ENCODE results near the gene ZC3H6. TPM values are rescaled to one million over a fixed set of nuclear protein-coding genes. Genes with fewer than 3 reads are reported as not detected.

The ZC3H6 gene
- total RNA-seq, 2 donors from 2014 or later = 6.9 to 10.6 TPM

DNA sequence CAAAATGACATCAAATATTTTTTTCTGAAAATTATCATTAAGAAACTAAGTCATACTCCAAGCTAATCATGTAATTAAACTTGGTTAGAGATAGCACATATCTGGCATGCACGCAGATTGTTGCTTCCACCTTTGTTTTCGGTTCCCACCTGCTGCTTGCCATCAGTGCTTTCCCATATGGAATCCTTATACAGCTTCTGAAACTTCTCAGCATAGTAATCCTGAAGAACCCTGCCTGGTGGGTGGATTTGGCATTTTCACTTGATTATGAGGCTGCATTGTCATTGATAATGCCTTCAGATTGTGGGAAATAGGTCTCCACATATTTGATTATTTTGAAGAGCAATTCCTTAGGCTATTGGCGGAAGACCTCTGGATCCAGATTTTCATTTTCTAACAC is 47.5 kb downstream of the ZC3H6 start:
- H3K4me1 ChIP-seq (ENCODE audit: control insufficient read depth in 1 of 2, low read depth in 2 of 2) = peaks cover 0 to 25% of the 10 kb centered on the region in 2 donors
- H3K27me3 ChIP-seq (replicated peaks; ENCODE audit: insufficient read depth) = no peaks in the 10 kb centered on the region
- H3K4me3 ChIP-seq = no peak overlapping the region
- H3K27ac ChIP-seq = no peak overlapping the region
- no peak for DNase-seq (ENCODE audit: low spot score)
- peaks cover 6% of the 10 kb centered on the region for H3K36me3 ChIP-seq
- TF ChIP-seq, protein P1, sequence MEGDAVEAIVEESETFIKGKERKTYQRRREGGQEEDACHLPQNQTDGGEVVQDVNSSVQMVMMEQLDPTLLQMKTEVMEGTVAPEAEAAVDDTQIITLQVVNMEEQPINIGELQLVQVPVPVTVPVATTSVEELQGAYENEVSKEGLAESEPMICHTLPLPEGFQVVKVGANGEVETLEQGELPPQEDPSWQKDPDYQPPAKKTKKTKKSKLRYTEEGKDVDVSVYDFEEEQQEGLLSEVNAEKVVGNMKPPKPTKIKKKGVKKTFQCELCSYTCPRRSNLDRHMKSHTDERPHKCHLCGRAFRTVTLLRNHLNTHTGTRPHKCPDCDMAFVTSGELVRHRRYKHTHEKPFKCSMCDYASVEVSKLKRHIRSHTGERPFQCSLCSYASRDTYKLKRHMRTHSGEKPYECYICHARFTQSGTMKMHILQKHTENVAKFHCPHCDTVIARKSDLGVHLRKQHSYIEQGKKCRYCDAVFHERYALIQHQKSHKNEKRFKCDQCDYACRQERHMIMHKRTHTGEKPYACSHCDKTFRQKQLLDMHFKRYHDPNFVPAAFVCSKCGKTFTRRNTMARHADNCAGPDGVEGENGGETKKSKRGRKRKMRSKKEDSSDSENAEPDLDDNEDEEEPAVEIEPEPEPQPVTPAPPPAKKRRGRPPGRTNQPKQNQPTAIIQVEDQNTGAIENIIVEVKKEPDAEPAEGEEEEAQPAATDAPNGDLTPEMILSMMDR (IDR thresholded peaks at IDR 0.05) = no peak
- no peak for ATAC-seq (ENCODE audit: insufficient number of reproducible peaks, low FRiP score, low read depth)
- no peaks in the 10 kb centered on the region for H3K9me3 ChIP-seq

DNA sequence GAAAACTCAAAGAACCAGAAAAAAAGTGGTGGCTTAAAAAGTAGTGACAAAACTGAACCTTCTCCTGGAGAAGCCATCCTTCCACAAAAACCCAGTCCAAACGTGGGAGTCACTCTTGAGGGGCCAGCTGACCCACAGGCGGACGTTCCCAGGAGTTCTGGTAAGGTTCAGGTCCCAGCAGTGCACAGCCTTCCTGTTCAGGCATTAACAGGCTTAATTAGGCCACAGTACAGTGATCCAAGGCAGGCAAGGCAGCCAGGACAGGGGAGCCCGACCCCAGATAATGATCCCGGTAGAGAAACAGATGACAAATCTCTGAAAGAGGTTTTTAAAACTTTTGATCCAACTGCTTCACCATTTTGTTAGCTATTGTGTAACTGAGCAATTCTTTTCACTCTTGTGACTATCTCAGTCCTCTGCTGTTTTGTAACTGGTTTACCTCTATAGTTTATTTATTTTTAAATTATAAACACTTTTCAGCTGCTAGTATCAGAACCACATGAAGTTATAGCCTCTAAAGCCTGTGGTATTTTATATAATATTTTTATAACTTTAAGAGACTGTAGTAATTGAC is 56.8 kb downstream of the ZC3H6 start:
- H3K27me3 ChIP-seq (replicated peaks; ENCODE audit: insufficient read depth) = no peaks in the 10 kb centered on the region
- ATAC-seq (ENCODE audit: insufficient number of reproducible peaks, low FRiP score, low read depth) (no peak), DNase-seq (ENCODE audit: low spot score) (no peak)
- H3K36me3 ChIP-seq = no peaks in the 10 kb centered on the region
- H3K4me3 ChIP-seq = no peak overlapping the region
- no peak overlapping the region for H3K27ac ChIP-seq
- no peaks in the 10 kb centered on the region for H3K9me3 ChIP-seq
- TF ChIP-seq, protein P1 (IDR thresholded peaks at IDR 0.05) = no peak
- no peaks in the 10 kb centered on the region for H3K4me1 ChIP-seq (ENCODE audit: control insufficient read depth in 1 of 2, low read depth in 2 of 2)

DNA sequence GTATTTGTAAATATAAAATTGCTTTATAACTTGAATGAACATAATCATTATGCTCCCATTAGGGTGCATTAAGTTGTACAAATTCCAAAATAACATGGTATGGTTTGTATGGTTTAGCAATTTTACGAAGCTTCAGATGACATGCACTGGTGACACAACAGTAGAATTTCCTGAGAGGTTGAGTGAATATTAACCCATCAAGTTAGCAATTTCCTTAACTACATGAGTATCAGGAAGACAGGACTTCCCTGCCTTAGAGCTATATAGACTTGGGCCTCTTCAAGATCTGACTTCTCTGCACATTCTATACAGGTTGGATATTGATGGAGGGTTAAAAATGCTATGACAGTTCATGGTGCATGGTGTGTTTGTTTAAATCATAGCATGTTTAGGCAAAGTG is 60.2 kb downstream of the ZC3H6 start:
- ATAC-seq (ENCODE audit: insufficient number of reproducible peaks, low FRiP score, low read depth) = no peak
- Histone ChIP-seq H3K36me3 (no peaks in the 10 kb centered on the region), H3K4me1 (ENCODE audit: control insufficient read depth in 1 of 2, low read depth in 2 of 2) (no peaks in the 10 kb centered on the region), H3K27me3 (replicated peaks; ENCODE audit: insufficient read depth) (no peaks in the 10 kb centered on the region), H3K9me3 (no peaks in the 10 kb centered on the region), H3K27ac (no peak overlapping the region), H3K4me3 (no peak overlapping the region)
- TF ChIP-seq, protein P1 (IDR thresholded peaks at IDR 0.05) = no peak
- no peak for DNase-seq (ENCODE audit: low spot score)

DNA sequence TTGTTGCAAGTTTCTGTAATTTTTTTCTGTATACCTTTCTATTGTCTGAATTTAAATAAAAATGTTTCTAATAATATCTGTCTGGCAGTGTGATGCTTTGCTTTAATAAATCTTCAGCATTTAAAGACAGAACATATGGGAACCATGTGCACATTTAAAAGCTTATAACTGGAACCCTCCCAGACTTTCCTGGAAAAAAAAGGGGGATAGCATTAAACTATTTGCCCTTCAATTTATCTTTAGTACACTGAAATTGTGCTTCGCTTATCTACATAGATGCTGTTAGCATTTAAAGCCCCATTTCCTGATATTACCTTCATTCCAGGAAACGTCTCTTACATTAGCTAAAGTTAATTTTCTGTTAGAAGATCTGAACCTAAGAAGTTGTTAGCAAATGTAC is 64.6 kb downstream of the ZC3H6 start:
- H3K4me3 ChIP-seq = no peak overlapping the region
- H3K27ac ChIP-seq = no peak overlapping the region
- ATAC-seq (ENCODE audit: insufficient number of reproducible peaks, low FRiP score, low read depth) (no peak), DNase-seq (ENCODE audit: low spot score) (no peak)
- H3K27me3 ChIP-seq (replicated peaks; ENCODE audit: insufficient read depth) = no peaks in the 10 kb centered on the region
- TF ChIP-seq, protein P1 (IDR thresholded peaks at IDR 0.05) = no peak
- H3K36me3 ChIP-seq = no peaks in the 10 kb centered on the region
- no peaks in the 10 kb centered on the region for H3K4me1 ChIP-seq (ENCODE audit: control insufficient read depth in 1 of 2, low read depth in 2 of 2)
- no peaks in the 10 kb centered on the region for H3K9me3 ChIP-seq

DNA sequence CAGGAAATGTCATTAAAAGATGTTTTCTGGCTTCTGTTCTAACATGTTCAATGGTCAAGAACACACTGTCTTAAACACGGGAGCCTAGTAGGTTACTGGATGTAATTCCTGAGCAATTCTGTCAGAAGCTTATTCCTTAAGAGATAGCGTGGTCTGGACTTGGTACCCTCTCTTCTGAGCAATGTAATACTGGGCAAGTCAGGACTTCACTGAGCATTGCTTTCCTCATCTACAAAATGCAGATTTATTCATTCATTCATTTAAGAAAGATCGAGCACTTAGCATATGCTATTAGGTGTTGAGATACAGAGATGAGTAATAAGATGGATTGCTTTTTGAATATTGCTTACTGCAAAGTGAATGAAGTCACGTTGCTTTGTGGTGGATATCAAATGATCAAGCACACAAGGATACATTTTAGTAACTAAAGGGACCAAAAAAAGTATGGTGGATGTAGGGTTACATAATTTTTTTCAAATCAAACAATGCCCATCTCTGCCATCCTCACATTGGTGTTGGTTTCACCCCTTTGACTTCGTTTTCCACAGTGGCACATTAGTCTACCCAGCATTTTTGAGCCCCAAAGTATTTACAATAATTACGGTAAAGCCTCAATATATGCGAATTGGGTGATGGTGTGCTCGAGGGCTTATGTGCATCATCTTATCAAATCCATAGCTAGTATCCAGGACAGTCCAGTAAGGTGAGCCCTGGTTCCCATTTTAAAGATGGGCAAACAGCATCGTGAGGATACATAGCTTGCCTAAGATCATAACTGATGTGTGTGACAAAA is 65.3 kb downstream of the ZC3H6 start:
- Histone ChIP-seq H3K27ac (no peak overlapping the region), H3K4me3 (no peak overlapping the region), H3K4me1 (ENCODE audit: control insufficient read depth in 1 of 2, low read depth in 2 of 2) (no peaks in the 10 kb centered on the region), H3K27me3 (replicated peaks; ENCODE audit: insufficient read depth) (no peaks in the 10 kb centered on the region), H3K9me3 (no peaks in the 10 kb centered on the region), H3K36me3 (no peaks in the 10 kb centered on the region)
- DNase-seq (ENCODE audit: low spot score) (no peak), ATAC-seq (ENCODE audit: insufficient number of reproducible peaks, low FRiP score, low read depth) (no peak)
- TF ChIP-seq, protein P1 (IDR thresholded peaks at IDR 0.05) = no peak

All from thoracic aorta (tissue), 2 donors.